Stomach (tissue), 4 donors: ENCODE measurements around the gene EEF1A1.

Experiments used
- EP300 ChIP-seq: sonication (generic); formaldehyde crosslinking; IDR thresholded peaks from one replicate; pipeline ENCODE4 v1.6.1; 2017; ENCODE audit warnings: antibody characterized with exemption
- POLR2A ChIP-seq, 4 donors: fragments of 450-650 bp; IDR thresholded peaks; one replicate each; pipeline ENCODE4 v1.6.1; 2016; ENCODE audit warnings: antibody characterized with exemption in 4 of 4, control low read depth in 2 of 4, mild to moderate bottlenecking in 1 of 4, moderate library complexity in 1 of 4

DNA sequence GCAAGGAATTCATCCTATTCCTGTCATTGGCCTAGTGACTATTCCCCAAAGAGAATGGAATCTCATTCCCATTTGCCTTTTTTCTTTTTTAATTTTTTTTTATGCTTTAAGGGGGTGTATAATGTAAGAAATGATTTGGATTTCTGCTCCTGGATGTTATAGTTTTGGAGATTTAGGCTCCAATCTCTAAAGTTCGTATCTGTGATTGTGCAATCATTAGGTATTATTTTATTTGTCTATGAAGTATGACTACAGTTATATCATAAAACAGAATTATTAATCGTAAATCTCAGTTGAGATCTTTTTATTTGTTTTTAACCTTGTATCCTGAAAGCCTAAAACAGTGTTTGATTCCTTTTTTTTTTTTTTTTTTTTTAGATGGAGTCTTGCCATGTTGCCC lies 41.7 kb upstream of the EEF1A1 start:
- TF ChIP-seq POLR2A (IDR thresholded peaks at IDR 0.05) (no peak), EP300 (no peak)
